Measurements from ENCODE around the gene BBOX1.

GRCh38 chr11:27002838-27003237, 37.8 kb upstream of the BBOX1 start:
- TF ChIP-seq EZH2 (IDR thresholded peaks at IDR 0.05; ENCODE audit: borderline replicate concordance, low read length) (no peak), CTCF (IDR thresholded peaks at IDR 0.05; ENCODE audit: low read length) (no peak)

All from OCI-LY1 (cell line).